HCT116 (cell line): Measurements from ENCODE around the gene ATP6V0C. TPM values are rescaled to one million over a fixed set of nuclear protein-coding genes. Genes with fewer than 3 reads are reported as not detected.

Experiments
- ATAC-seq: fragments of 200-7000 bp; cut with Tn5 transposase; 2 replicates; pipeline ENCODE4 v1.9.1; 2020; ENCODE audit warnings: mild to moderate bottlenecking, moderate library complexity
- BruUV-seq: library from RNA; stranded (reverse); fragments of 400-500 nt; replicated peaks from 2 replicates; lab custom pipeline; 2021; lab: Mats Ljungman, UMichigan
- CTCF ChIA-PET: fragments of 300-600 bp; sonication (Branson Sonifier 250); formaldehyde crosslinking; loops from one replicate; lab custom pipeline; 2021; ENCODE audit warnings: antibody characterized with exemption; lab: Charles Lee
- POLR2A ChIA-PET: fragments of 300-600, 350-600 bp; sonication (Branson Sonifier 250); formaldehyde crosslinking; loops from one replicate; lab custom pipeline; 2021; ENCODE audit warnings: antibody characterized with exemption; lab: Charles Lee
- RAD21 ChIA-PET, 2 experiments: fragments of 300-600 bp; sonication (Branson Sonifier 250); formaldehyde crosslinking; loops; one replicate each; lab custom pipeline; 2023; ENCODE audit warnings: low total read pairs in 2 of 2; ENCODE audit not compliant: uncharacterized antibody in 2 of 2, unreplicated experiment in 2 of 2, low non-redundant PET in 1 of 2; lab: Charles Lee
- DNase-seq: peaks from one replicate; pipeline ENCODE4 v3.0.0-alpha.2; 2010; ENCODE audit warnings: low read depth, low spot score
- H2AFZ ChIP-seq: fragments of 200-600 bp; shearing (Covaris generic), sonication (generic); 2 replicates; pipeline ENCODE4 v1.6.1; 2017; ENCODE audit warnings: low read depth, mixed run types, mixed read lengths, antibody characterized with exemption, low read length; ENCODE audit not compliant: poor library complexity, severe bottlenecking
- H3K27ac ChIP-seq: 2 replicates; pipeline ENCODE4 v1.5.1; 2012; ENCODE audit warnings: low read depth, low read length
- H3K27me3 ChIP-seq: fragments of 200-600 bp; sonication (generic); 2 replicates; pipeline ENCODE4 v1.6.1; 2016; ENCODE audit warnings: mixed run types, low read length, mixed read lengths; ENCODE audit not compliant: insufficient read depth
- H3K36me3 ChIP-seq, 2 experiments: fragments of 200-500 bp in 1 of 2; fragments of 200-600 bp in 1 of 2; sonication (Bioruptor generic) in 1 of 2; sonication (generic) in 1 of 2; 2 replicates each; pipeline versions ENCODE4 v1.5.1 to v1.6.1; 2014 to 2016; ENCODE audit warnings: low read length in 2 of 2, inconsistent platforms in 1 of 2, mixed read lengths in 1 of 2, mixed run types in 1 of 2; ENCODE audit not compliant: insufficient read depth in 2 of 2, control insufficient read depth in 1 of 2
- H3K4me1 ChIP-seq, 2 experiments: fragments of 200-600 bp in 1 of 2; sonication (generic) in 1 of 2; 2 replicates each; pipeline versions ENCODE4 v1.5.1 to v1.6.1; 2012 to 2017; ENCODE audit warnings: low read length in 2 of 2, inconsistent platforms in 1 of 2, mild to moderate bottlenecking in 1 of 2, mixed read lengths in 1 of 2, mixed run types in 1 of 2, moderate library complexity in 1 of 2; ENCODE audit not compliant: insufficient read depth in 2 of 2, control insufficient read depth in 1 of 2
- H3K4me2 ChIP-seq: fragments of 200-600 bp; sonication (generic); 2 replicates; pipeline ENCODE4 v1.6.1; 2017; ENCODE audit warnings: mixed run types, low read length, mixed read lengths
- H3K4me3 ChIP-seq, 2 experiments: fragments of 200-600 bp in 1 of 2; sonication (generic) in 1 of 2; replicated peaks in 1 of 2; 2 replicates each; pipeline ENCODE4 v1.5.1; 2011 to 2016; ENCODE audit warnings: low read length in 2 of 2, control low read depth in 1 of 2, low read depth in 1 of 2, mild to moderate bottlenecking in 1 of 2, mixed read lengths in 1 of 2, mixed run types in 1 of 2
- H3K79me2 ChIP-seq: fragments of 200-600 bp; sonication (generic); 2 replicates; pipeline ENCODE4 v1.6.1; 2017; ENCODE audit warnings: mild to moderate bottlenecking, mixed run types, low read length, moderate library complexity, mixed read lengths; ENCODE audit not compliant: insufficient read depth
- H3K9ac ChIP-seq: fragments of 200-600 bp; sonication (generic); 2 replicates; pipeline ENCODE4 v1.6.1; 2016; ENCODE audit warnings: low read length, mixed read lengths
- H3K9me2 ChIP-seq: fragments of 200-600 bp; sonication (generic), shearing (Covaris generic); 2 replicates; pipeline ENCODE4 v1.6.1; 2017; ENCODE audit warnings: mixed run types, mild to moderate bottlenecking, moderate library complexity; ENCODE audit not compliant: insufficient read depth
- H3K9me3 ChIP-seq, 2 experiments: fragments of 200-500 bp in 1 of 2; fragments of 200-600 bp in 1 of 2; sonication (Bioruptor generic) in 1 of 2; sonication (generic) in 1 of 2; 2 replicates each; pipeline ENCODE4 v1.6.1; 2014 to 2017; ENCODE audit warnings: low read length in 2 of 2, mixed read lengths in 2 of 2, inconsistent platforms in 1 of 2, low read depth in 1 of 2, mild to moderate bottlenecking in 1 of 2, mixed run types in 1 of 2, moderate library complexity in 1 of 2; ENCODE audit not compliant: control insufficient read depth in 1 of 2, insufficient read depth in 1 of 2
- H4K20me1 ChIP-seq: fragments of 200-600 bp; sonication (generic), shearing (Covaris generic); 2 replicates; pipeline ENCODE4 v1.6.1; 2017; ENCODE audit warnings: mixed run types, mild to moderate bottlenecking, moderate library complexity; ENCODE audit not compliant: insufficient read depth
- CBX3 ChIP-seq: IDR thresholded peaks from 2 replicates; pipeline ENCODE4 v1.6.1; 2012; ENCODE audit warnings: low read depth
- CEBPB ChIP-seq: IDR thresholded peaks from 2 replicates; pipeline ENCODE4 v1.6.1; 2012; ENCODE audit warnings: low read depth
- EGR1 ChIP-seq: IDR thresholded peaks from 2 replicates; pipeline ENCODE4 v1.6.1; 2012; ENCODE audit warnings: low read depth
- ELF1 ChIP-seq: IDR thresholded peaks from 2 replicates; pipeline ENCODE4 v1.6.1; 2012; ENCODE audit warnings: low read depth, borderline replicate concordance
- EZH2 ChIP-seq: fragments of 200-600 bp; sonication (generic); IDR thresholded peaks from 2 replicates; pipeline ENCODE4 v1.6.1; 2017; ENCODE audit warnings: antibody characterized with exemption, mixed run types
- EZH2phosphoT487 ChIP-seq: fragments of 200-600 bp; IDR thresholded peaks from 2 replicates; pipeline ENCODE4 v1.6.1; 2018; ENCODE audit warnings: antibody characterized with exemption, borderline replicate concordance
- FOSL1 ChIP-seq: IDR thresholded peaks from 2 replicates; pipeline ENCODE4 v1.6.1; 2012; ENCODE audit warnings: low read depth
- JUND ChIP-seq: IDR thresholded peaks from 2 replicates; pipeline ENCODE4 v1.6.1; 2012
- POLR2A ChIP-seq: IDR thresholded peaks from 2 replicates; pipeline ENCODE4 v1.7.0; 2011; ENCODE audit warnings: borderline replicate concordance; ENCODE audit not compliant: insufficient read depth, insufficient read length; ENCODE audit errors: extremely low read depth
- RAD21 ChIP-seq: IDR thresholded peaks from 2 replicates; pipeline ENCODE4 v1.6.1; 2012; ENCODE audit warnings: low read depth, mild to moderate bottlenecking
- SIN3A ChIP-seq: IDR thresholded peaks from 2 replicates; pipeline ENCODE4 v1.6.1; 2012; ENCODE audit warnings: low read depth
- SP1 ChIP-seq: IDR thresholded peaks from 2 replicates; pipeline ENCODE4 v1.6.1; 2012; ENCODE audit warnings: low read depth
- TCF7L2 ChIP-seq: IDR thresholded peaks from 2 replicates; pipeline ENCODE4 v1.7.0; 2011; ENCODE audit warnings: borderline replicate concordance, inconsistent platforms; ENCODE audit not compliant: insufficient read depth, insufficient read length; ENCODE audit errors: extremely low read depth
- ZFX ChIP-seq: fragments of 450-650 bp; IDR thresholded peaks from 2 replicates; pipeline ENCODE4 v1.6.1; 2017
- ZNF274 ChIP-seq: fragments of 200-500 bp; sonication (Bioruptor generic); IDR thresholded peaks from 2 replicates; pipeline ENCODE4 v1.6.1; 2014; ENCODE audit warnings: mild to moderate bottlenecking, low read depth, low read length, inconsistent platforms
- intact Hi-C: fragments of 100-400 bp; cut with micrococcal nuclease; formaldehyde crosslinking; loops from 2 replicates; pipeline ENCODE4 v1.10.0; 2022
- total RNA-seq: library from RNA; stranded (reverse); gene quantifications from one replicate; pipeline ENCODE4 v1.2.1, GENCODE V29; 2021; ENCODE audit not compliant: unreplicated experiment
- TF ChIP-seq, protein P1 (sequence below), 3 experiments: fragments of 200-600 bp in 1 of 3; sonication (generic) in 1 of 3; IDR thresholded peaks in 2 of 3; conservative IDR thresholded peaks in 1 of 3; 2 replicates each; pipeline ENCODE4 v1.5.1; 2012 to 2017; ENCODE audit warnings: low read depth in 2 of 3, low read length in 2 of 3, antibody characterized with exemption in 1 of 3, borderline replicate concordance in 1 of 3, control low read depth in 1 of 3, mild to moderate bottlenecking in 1 of 3, mixed read lengths in 1 of 3, mixed run types in 1 of 3, moderate library complexity in 1 of 3; ENCODE audit not compliant: insufficient read depth in 1 of 3
- TF ChIP-seq, protein P2 (sequence below): IDR thresholded peaks from 2 replicates; pipeline ENCODE4 v1.6.1; 2011; ENCODE audit warnings: mild to moderate bottlenecking, low read length, moderate library complexity; ENCODE audit not compliant: insufficient replicate concordance; ENCODE audit errors: extremely low read depth

The ATP6V0C gene
- total RNA-seq, 1 experiment from 2014 or later, result 187 TPM

DNA sequence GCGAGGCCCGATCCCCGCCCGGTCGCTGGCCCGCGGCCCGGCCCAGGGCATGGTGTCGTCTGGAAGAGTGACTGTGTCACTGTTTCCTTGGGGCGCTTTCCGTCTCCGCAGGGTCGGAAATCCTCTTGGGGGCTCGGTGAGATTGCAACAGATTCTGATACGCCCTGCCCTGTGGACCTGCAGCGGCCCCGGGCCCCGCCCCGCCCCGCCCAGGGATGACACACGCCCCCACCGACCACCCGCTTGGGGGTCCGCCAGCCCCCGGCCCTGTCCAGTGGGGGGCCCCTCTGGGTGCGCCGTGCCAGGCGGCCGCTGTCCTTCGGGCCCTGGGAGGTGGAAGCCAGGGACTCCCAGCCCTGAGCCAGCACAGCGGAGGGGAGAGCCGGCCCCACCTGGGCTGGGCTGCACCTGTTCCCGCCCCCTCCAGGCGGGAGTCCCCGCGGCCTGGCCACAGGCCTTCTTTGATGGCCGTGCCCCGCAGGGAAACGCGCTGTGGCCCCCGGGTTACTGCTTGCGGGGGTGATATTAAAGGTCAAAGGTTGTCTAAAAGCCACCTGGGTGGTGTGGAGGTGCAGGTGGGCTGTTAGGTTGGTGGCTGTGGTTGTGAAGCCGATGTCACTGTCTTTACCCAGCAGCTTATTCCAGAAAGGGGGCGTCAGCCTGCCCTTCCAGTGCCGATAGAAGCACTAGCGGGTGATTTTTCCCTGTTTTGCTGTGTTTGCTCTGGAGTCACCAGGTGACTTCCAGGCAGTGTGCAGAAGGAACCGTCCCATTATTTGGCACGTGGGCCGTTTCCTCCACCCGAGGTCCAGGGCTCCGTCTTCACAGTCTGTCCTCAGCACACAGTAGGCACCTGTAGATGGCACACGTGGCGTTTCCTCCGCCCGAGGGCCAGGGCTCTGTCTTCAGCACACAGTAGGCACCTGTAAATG lies 38.1 kb upstream of the ATP6V0C start:
- POLR2A ChIA-PET, result interaction anchor here (1.3 kb wide), 1 partner anchor 16 kb away, joined by 8 read pairs; the partner anchor contains the start of gene TEDC2
- Histone ChIP-seq H3K4me3 (peak overlapping the region; percentile 55 to 87), H3K4me1 (peaks cover 22 to 41% of the 10 kb centered on the region in 2 experiments), H2AFZ (no peak overlapping the region), H3K9ac (peak overlapping the region; percentile 67), H4K20me1 (no peaks in the 10 kb centered on the region), H3K79me2 (peaks cover 36% of the 10 kb centered on the region; the same call in 1 of the 2 replicates), H3K9me3 (no peaks in the 10 kb centered on the region), H3K27me3 (no peaks in the 10 kb centered on the region), H3K9me2 (no peaks in the 10 kb centered on the region), H3K27ac (peak overlapping the region; percentile 71), H3K36me3 (no peaks in the 10 kb centered on the region)
- CTCF ChIA-PET, result interaction anchor here (1.0 to 1.2 kb wide), 2 partner anchors 16 to 281 kb away, joined by 3 to 4 read pairs; partner anchors contain the start of gene TEDC2
- peak; percentile 57 for ATAC-seq
- no peak for DNase-seq
- RAD21 ChIA-PET, result interaction anchor here in 1 of 2 experiments (0.8 kb wide), 1 partner anchor 26 kb away, joined by 3 read pairs; no protein-coding TSS in a partner anchor
- no peak for TF ChIP-seq ZNF274
- TF ChIP-seq TCF7L2, result peak; percentile 33
- TF ChIP-seq, all 23 proteins: peak for 1
- no TSS peak for BruUV-seq
- intact Hi-C loops, result no loop called here
- peak overlapping the region; percentile 94 for H3K4me2 ChIP-seq

DNA sequence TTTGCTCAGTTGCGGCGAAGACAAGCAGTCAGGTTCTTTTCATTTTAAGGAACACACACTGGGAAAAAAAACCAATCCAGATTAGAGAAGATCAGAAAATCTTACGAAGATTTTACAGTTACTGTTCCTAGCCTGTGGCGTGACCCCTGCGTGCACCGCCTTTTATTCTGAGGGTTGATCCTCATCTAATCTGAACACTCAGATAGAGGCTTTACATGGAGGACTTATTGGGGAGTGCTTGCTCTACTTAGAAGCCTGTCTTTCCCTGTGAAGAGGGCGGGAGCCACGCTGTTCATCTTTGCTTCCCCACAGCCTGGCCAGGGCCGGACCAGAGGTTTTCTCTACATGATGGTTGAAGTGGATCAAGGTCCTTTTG lies 37.4 kb upstream of the ATP6V0C start:
- ChIA-PET RAD21 (no interaction called here), POLR2A (no interaction called here), CTCF (no interaction called here)
- H3K27ac ChIP-seq, result no peak overlapping the region
- no peak overlapping the region for H3K9ac ChIP-seq
- peaks cover 19 to 34% of the 10 kb centered on the region in 2 experiments for H3K4me1 ChIP-seq
- H3K4me3 ChIP-seq, result no peak overlapping the region
- BruUV-seq, result no TSS peak
- H3K4me2 ChIP-seq, result peak overlapping the region; percentile 94
- H2AFZ ChIP-seq, result no peak overlapping the region
- no peaks in the 10 kb centered on the region for H3K27me3 ChIP-seq
- H3K79me2 ChIP-seq, result peaks cover 36% of the 10 kb centered on the region; the same call in 1 of the 2 replicates
- DNase-seq (no peak), ATAC-seq (no peak)
- intact Hi-C loops, result no loop called here
- no peaks in the 10 kb centered on the region for H3K9me3 ChIP-seq
- H4K20me1 ChIP-seq, result no peaks in the 10 kb centered on the region
- no peaks in the 10 kb centered on the region for H3K9me2 ChIP-seq
- no peaks in the 10 kb centered on the region for H3K36me3 ChIP-seq
- TF ChIP-seq EGR1 (no peak), SIN3A (no peak), ZFX (no peak), EZH2phosphoT487 (no peak), RAD21 (no peak), EZH2 (no peak), JUND (no peak), CEBPB (no peak), POLR2A (no peak), SP1 (no peak), ELF1 (no peak), CBX3 (no peak), FOSL1 (no peak)
- TF ChIP-seq, protein P1, sequence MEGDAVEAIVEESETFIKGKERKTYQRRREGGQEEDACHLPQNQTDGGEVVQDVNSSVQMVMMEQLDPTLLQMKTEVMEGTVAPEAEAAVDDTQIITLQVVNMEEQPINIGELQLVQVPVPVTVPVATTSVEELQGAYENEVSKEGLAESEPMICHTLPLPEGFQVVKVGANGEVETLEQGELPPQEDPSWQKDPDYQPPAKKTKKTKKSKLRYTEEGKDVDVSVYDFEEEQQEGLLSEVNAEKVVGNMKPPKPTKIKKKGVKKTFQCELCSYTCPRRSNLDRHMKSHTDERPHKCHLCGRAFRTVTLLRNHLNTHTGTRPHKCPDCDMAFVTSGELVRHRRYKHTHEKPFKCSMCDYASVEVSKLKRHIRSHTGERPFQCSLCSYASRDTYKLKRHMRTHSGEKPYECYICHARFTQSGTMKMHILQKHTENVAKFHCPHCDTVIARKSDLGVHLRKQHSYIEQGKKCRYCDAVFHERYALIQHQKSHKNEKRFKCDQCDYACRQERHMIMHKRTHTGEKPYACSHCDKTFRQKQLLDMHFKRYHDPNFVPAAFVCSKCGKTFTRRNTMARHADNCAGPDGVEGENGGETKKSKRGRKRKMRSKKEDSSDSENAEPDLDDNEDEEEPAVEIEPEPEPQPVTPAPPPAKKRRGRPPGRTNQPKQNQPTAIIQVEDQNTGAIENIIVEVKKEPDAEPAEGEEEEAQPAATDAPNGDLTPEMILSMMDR (IDR thresholded peaks at IDR 0.05 in 2 of 3, conservative IDR thresholded peaks at IDR 0.05 in 1 of 3; ENCODE audit: borderline replicate concordance in 1 of 3, insufficient read depth in 1 of 3, low read depth in 2 of 3, low read length in 2 of 3), result no peak
- TF ChIP-seq, protein P2, sequence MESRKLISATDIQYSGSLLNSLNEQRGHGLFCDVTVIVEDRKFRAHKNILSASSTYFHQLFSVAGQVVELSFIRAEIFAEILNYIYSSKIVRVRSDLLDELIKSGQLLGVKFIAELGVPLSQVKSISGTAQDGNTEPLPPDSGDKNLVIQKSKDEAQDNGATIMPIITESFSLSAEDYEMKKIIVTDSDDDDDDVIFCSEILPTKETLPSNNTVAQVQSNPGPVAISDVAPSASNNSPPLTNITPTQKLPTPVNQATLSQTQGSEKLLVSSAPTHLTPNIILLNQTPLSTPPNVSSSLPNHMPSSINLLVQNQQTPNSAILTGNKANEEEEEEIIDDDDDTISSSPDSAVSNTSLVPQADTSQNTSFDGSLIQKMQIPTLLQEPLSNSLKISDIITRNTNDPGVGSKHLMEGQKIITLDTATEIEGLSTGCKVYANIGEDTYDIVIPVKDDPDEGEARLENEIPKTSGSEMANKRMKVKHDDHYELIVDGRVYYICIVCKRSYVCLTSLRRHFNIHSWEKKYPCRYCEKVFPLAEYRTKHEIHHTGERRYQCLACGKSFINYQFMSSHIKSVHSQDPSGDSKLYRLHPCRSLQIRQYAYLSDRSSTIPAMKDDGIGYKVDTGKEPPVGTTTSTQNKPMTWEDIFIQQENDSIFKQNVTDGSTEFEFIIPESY, result no peak
